ENCODE results near the gene CPVL. TPM values are rescaled to one million over a fixed set of nuclear protein-coding genes. Genes with fewer than 3 reads are reported as not detected.

CPVL gene
- total RNA-seq, 1 donor from 2014 or later: 86.3 TPM

- DNase-seq: no peak
- Histone ChIP-seq H3K36me3 (no peaks in the 10 kb centered on the region), H3K4me1 (peaks cover 28% of the 10 kb centered on the region), H3K27me3 (ENCODE audit: low read depth) (no peaks in the 10 kb centered on the region), H3K9me3 (replicated peaks) (no peaks in the 10 kb centered on the region), H3K4me3 (no peak overlapping the region), H3K27ac (replicated peaks) (no peak overlapping the region)
- intact Hi-C loops (cut with micrococcal nuclease): no loop called here
- TF ChIP-seq CTCF (IDR thresholded peaks at IDR 0.05; ENCODE audit: borderline replicate concordance): no peak
Observed at GRCh38 chr7:29123626-29124190, 22.6 kb downstream of the CPVL start.

GRCh38 chr7:29122759-29123158 lies 23.6 kb downstream of the CPVL start:
- DNase-seq: no peak
- TF ChIP-seq CTCF (IDR thresholded peaks at IDR 0.05; ENCODE audit: borderline replicate concordance): no peak
- H3K4me1 ChIP-seq: peaks cover 28% of the 10 kb centered on the region
- H3K27me3 ChIP-seq (ENCODE audit: low read depth): no peaks in the 10 kb centered on the region
- intact Hi-C loops (cut with micrococcal nuclease): no loop called here
- H3K4me3 ChIP-seq: no peak overlapping the region
- H3K9me3 ChIP-seq (replicated peaks): no peaks in the 10 kb centered on the region
- H3K27ac ChIP-seq (replicated peaks): no peak overlapping the region
- no peaks in the 10 kb centered on the region for H3K36me3 ChIP-seq

- Histone ChIP-seq H3K36me3 (no peaks in the 10 kb centered on the region), H3K27ac (replicated peaks) (no peak overlapping the region), H3K27me3 (ENCODE audit: low read depth) (no peaks in the 10 kb centered on the region), H3K9me3 (replicated peaks) (no peaks in the 10 kb centered on the region), H3K4me1 (peaks cover 28% of the 10 kb centered on the region), H3K4me3 (no peak overlapping the region)
- TF ChIP-seq CTCF (IDR thresholded peaks at IDR 0.05; ENCODE audit: borderline replicate concordance): no peak
- intact Hi-C loops (cut with micrococcal nuclease): no loop called here
- peak; percentile 29 for DNase-seq
Observed at GRCh38 chr7:29122081-29122480, 24.3 kb downstream of the CPVL start.

- Histone ChIP-seq H3K4me1 (peaks cover 38% of the 10 kb centered on the region), H3K27ac (replicated peaks) (no peak overlapping the region), H3K4me3 (no peak overlapping the region), H3K36me3 (no peaks in the 10 kb centered on the region), H3K27me3 (ENCODE audit: low read depth) (no peaks in the 10 kb centered on the region), H3K9me3 (replicated peaks) (no peaks in the 10 kb centered on the region)
- DNase-seq: no peak
- intact Hi-C loops (cut with micrococcal nuclease): no loop called here
- TF ChIP-seq CTCF (IDR thresholded peaks at IDR 0.05; ENCODE audit: borderline replicate concordance): no peak
Observed at GRCh38 chr7:29120955-29121354, 25.4 kb downstream of the CPVL start.

GRCh38 chr7:29119538-29119937 lies 26.8 kb downstream of the CPVL start:
- intact Hi-C loops (cut with micrococcal nuclease): no loop called here
- no peak overlapping the region for H3K27ac ChIP-seq (replicated peaks)

More at GRCh38 chr7:29119538-29119937, 26.8 kb downstream of the CPVL start:
- TF ChIP-seq CTCF (IDR thresholded peaks at IDR 0.05; ENCODE audit: borderline replicate concordance): no peak
- Histone ChIP-seq H3K36me3 (no peaks in the 10 kb centered on the region), H3K4me1 (peaks cover 39% of the 10 kb centered on the region), H3K27me3 (ENCODE audit: low read depth) (no peaks in the 10 kb centered on the region), H3K9me3 (replicated peaks) (no peaks in the 10 kb centered on the region), H3K4me3 (no peak overlapping the region)
- DNase-seq: no peak
